K562 (cell line): ENCODE measurements around the gene DSTYK. TPM values are rescaled to one million over a fixed set of nuclear protein-coding genes. Genes with fewer than 3 reads are reported as not detected.
A peak's percentile ranks its signal among the peaks of the same experiment; 100 is the strongest.

Experiments
- POU5F1 ChIP-seq: fragments of 150-350 bp; IDR thresholded peaks from 2 replicates; pipeline ENCODE4 v1.6.1; 2014; ENCODE audit warnings: borderline replicate concordance, low read length, low read depth, mild to moderate bottlenecking; ENCODE audit not compliant: partially characterized antibody
- TEAD4 ChIP-seq, 2 experiments: sonication (generic) in 1 of 2; formaldehyde crosslinking in 1 of 2; IDR thresholded peaks; 2 replicates each; pipeline versions ENCODE4 v1.6.1 to v1.8.0; 2012 to 2022; ENCODE audit warnings: borderline replicate concordance in 1 of 2, inconsistent platforms in 1 of 2, low read length in 1 of 2, mild to moderate bottlenecking in 1 of 2, missing genetic modification reagents in 1 of 2
- ZNF197 ChIP-seq: fragments of 200-800 bp; sonication (Bioruptor generic); IDR thresholded peaks from 2 replicates; pipeline ENCODE4 v1.6.1; 2016; ENCODE audit warnings: low read depth, missing genetic modification characterization, missing compliant biosample characterization
- polyA plus RNA-seq, 8 experiments: library from polyadenylated mRNA; depleted of rRNA in 4 of 8; stranded (reverse) in 5 of 8; unstranded in 3 of 8; fragments of >200 nt; fragmentation: Nextera tagmentation in 2 of 8; fragmentation: Illumina TruSeq in 1 of 8; extraction: Ambion mirVana in 2 of 8; extraction: Trizol in 1 of 8; gene quantifications; 2 replicates each; pipeline versions ENCODE4 v1.2.1 to v1.2.3, GENCODE V29; 2011 to 2014; ENCODE audit warnings: inconsistent platforms in 1 of 8, missing spikeins in 1 of 8
- total RNA-seq, 7 experiments: library from RNA; depleted of rRNA in 6 of 7; stranded (reverse); fragments of >200 nt in 6 of 7; fragmentation: Illumina TruSeq in 2 of 7; extraction: Trizol in 2 of 7; gene quantifications; 2 replicates each; pipeline versions ENCODE4 v1.2.1 to v1.2.3, GENCODE V29; 2011 to 2021; ENCODE audit warnings: low replicate concordance in 1 of 7
- TF ChIP-seq, protein P1 (sequence below), 2 experiments: fragments of 450-650 bp in 1 of 2; IDR thresholded peaks; 2 replicates each; pipeline ENCODE4 v1.6.1; 2011 to 2017; ENCODE audit warnings: low read depth in 2 of 2, antibody characterized with exemption in 1 of 2, borderline replicate concordance in 1 of 2, low read length in 1 of 2, mild to moderate bottlenecking in 1 of 2, mixed read lengths in 1 of 2; ENCODE audit not compliant: control insufficient read depth in 1 of 2
- TF ChIP-seq, protein P2 (sequence below): fragments of 200-600 bp; sonication (generic); IDR thresholded peaks from one replicate; pipeline ENCODE4 v1.6.1; 2012; ENCODE audit warnings: mild to moderate bottlenecking, low read depth, low read length, inconsistent platforms
- TF ChIP-seq, protein P3 (sequence below): fragments of 450-650 bp; IDR thresholded peaks from 2 replicates; pipeline ENCODE4 v1.6.1; 2016; ENCODE audit warnings: borderline replicate concordance

Gene DSTYK
- total and polyA plus RNA-seq, 9 of the 15 experiments (the other 6 are each of a cell fraction or from before 2014, with no cell fraction given), result 4.2 to 7.1 (median 6.2) TPM

DNA sequence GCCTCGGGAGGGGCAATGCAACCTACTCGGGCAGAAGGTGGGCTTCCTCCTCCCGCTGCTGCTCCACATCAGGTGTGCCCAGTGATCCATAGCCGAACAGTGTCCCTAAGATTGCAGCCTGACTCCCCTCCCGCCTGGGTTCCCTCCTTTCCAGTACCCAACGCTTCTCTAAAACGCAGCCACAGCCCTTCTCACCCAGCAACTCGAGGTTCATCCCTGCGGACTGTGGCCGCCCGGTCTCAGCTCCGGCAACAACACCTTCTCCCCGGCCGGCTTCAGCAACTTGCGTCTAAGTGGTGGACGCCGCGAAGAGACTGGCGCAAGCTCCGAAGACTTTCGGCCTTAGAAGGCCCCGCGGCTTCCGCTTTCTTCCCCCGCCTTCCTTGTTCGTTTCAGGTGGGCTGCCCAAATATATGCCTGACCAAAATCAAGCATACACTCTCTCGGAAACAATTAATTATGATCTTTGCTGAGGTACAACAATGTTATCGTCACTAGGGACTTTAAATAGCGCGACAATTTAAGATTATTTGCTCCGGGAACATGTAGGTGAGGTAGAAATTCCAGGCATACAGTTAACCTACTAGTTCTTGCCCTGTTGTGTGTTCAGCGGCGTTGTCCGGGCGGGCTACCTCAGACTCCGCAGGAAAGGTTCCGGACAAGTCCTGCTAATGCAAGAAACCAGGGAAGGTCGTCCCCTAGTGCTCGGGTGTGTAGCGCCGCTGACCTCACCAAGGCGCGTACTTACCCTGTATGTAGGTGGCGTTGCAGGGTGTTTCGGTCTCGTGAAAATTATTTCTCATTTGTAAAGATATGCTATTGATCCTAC, 89.6 kb downstream of the DSTYK start, which contains the start of gene RBBP5 (continued):
- TF ChIP-seq, protein P1, sequence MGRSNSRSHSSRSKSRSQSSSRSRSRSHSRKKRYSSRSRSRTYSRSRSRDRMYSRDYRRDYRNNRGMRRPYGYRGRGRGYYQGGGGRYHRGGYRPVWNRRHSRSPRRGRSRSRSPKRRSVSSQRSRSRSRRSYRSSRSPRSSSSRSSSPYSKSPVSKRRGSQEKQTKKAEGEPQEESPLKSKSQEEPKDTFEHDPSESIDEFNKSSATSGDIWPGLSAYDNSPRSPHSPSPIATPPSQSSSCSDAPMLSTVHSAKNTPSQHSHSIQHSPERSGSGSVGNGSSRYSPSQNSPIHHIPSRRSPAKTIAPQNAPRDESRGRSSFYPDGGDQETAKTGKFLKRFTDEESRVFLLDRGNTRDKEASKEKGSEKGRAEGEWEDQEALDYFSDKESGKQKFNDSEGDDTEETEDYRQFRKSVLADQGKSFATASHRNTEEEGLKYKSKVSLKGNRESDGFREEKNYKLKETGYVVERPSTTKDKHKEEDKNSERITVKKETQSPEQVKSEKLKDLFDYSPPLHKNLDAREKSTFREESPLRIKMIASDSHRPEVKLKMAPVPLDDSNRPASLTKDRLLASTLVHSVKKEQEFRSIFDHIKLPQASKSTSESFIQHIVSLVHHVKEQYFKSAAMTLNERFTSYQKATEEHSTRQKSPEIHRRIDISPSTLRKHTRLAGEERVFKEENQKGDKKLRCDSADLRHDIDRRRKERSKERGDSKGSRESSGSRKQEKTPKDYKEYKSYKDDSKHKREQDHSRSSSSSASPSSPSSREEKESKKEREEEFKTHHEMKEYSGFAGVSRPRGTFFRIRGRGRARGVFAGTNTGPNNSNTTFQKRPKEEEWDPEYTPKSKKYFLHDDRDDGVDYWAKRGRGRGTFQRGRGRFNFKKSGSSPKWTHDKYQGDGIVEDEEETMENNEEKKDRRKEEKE (IDR thresholded peaks at IDR 0.05; ENCODE audit: borderline replicate concordance in 1 of 2, control insufficient read depth in 1 of 2, low read depth in 2 of 2, low read length in 1 of 2), result peak in 1 of 2 experiments; percentile 99; a peak in 2 of 4 replicates
- TF ChIP-seq POU5F1, result peak; percentile 77
- TF ChIP-seq TEAD4 (IDR thresholded peaks at IDR 0.05; ENCODE audit: low read length), result peak; percentile 83
- no peak for TF ChIP-seq TEAD4 (CRISPR knock-in tag; IDR thresholded peaks at IDR 0.05; ENCODE audit: borderline replicate concordance)
- TF ChIP-seq, protein P2, sequence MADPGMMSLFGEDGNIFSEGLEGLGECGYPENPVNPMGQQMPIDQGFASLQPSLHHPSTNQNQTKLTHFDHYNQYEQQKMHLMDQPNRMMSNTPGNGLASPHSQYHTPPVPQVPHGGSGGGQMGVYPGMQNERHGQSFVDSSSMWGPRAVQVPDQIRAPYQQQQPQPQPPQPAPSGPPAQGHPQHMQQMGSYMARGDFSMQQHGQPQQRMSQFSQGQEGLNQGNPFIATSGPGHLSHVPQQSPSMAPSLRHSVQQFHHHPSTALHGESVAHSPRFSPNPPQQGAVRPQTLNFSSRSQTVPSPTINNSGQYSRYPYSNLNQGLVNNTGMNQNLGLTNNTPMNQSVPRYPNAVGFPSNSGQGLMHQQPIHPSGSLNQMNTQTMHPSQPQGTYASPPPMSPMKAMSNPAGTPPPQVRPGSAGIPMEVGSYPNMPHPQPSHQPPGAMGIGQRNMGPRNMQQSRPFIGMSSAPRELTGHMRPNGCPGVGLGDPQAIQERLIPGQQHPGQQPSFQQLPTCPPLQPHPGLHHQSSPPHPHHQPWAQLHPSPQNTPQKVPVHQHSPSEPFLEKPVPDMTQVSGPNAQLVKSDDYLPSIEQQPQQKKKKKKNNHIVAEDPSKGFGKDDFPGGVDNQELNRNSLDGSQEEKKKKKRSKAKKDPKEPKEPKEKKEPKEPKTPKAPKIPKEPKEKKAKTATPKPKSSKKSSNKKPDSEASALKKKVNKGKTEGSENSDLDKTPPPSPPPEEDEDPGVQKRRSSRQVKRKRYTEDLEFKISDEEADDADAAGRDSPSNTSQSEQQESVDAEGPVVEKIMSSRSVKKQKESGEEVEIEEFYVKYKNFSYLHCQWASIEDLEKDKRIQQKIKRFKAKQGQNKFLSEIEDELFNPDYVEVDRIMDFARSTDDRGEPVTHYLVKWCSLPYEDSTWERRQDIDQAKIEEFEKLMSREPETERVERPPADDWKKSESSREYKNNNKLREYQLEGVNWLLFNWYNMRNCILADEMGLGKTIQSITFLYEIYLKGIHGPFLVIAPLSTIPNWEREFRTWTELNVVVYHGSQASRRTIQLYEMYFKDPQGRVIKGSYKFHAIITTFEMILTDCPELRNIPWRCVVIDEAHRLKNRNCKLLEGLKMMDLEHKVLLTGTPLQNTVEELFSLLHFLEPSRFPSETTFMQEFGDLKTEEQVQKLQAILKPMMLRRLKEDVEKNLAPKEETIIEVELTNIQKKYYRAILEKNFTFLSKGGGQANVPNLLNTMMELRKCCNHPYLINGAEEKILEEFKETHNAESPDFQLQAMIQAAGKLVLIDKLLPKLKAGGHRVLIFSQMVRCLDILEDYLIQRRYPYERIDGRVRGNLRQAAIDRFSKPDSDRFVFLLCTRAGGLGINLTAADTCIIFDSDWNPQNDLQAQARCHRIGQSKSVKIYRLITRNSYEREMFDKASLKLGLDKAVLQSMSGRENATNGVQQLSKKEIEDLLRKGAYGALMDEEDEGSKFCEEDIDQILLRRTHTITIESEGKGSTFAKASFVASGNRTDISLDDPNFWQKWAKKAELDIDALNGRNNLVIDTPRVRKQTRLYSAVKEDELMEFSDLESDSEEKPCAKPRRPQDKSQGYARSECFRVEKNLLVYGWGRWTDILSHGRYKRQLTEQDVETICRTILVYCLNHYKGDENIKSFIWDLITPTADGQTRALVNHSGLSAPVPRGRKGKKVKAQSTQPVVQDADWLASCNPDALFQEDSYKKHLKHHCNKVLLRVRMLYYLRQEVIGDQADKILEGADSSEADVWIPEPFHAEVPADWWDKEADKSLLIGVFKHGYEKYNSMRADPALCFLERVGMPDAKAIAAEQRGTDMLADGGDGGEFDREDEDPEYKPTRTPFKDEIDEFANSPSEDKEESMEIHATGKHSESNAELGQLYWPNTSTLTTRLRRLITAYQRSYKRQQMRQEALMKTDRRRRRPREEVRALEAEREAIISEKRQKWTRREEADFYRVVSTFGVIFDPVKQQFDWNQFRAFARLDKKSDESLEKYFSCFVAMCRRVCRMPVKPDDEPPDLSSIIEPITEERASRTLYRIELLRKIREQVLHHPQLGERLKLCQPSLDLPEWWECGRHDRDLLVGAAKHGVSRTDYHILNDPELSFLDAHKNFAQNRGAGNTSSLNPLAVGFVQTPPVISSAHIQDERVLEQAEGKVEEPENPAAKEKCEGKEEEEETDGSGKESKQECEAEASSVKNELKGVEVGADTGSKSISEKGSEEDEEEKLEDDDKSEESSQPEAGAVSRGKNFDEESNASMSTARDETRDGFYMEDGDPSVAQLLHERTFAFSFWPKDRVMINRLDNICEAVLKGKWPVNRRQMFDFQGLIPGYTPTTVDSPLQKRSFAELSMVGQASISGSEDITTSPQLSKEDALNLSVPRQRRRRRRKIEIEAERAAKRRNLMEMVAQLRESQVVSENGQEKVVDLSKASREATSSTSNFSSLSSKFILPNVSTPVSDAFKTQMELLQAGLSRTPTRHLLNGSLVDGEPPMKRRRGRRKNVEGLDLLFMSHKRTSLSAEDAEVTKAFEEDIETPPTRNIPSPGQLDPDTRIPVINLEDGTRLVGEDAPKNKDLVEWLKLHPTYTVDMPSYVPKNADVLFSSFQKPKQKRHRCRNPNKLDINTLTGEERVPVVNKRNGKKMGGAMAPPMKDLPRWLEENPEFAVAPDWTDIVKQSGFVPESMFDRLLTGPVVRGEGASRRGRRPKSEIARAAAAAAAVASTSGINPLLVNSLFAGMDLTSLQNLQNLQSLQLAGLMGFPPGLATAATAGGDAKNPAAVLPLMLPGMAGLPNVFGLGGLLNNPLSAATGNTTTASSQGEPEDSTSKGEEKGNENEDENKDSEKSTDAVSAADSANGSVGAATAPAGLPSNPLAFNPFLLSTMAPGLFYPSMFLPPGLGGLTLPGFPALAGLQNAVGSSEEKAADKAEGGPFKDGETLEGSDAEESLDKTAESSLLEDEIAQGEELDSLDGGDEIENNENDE, result peak; percentile 86
- TF ChIP-seq, protein P3, sequence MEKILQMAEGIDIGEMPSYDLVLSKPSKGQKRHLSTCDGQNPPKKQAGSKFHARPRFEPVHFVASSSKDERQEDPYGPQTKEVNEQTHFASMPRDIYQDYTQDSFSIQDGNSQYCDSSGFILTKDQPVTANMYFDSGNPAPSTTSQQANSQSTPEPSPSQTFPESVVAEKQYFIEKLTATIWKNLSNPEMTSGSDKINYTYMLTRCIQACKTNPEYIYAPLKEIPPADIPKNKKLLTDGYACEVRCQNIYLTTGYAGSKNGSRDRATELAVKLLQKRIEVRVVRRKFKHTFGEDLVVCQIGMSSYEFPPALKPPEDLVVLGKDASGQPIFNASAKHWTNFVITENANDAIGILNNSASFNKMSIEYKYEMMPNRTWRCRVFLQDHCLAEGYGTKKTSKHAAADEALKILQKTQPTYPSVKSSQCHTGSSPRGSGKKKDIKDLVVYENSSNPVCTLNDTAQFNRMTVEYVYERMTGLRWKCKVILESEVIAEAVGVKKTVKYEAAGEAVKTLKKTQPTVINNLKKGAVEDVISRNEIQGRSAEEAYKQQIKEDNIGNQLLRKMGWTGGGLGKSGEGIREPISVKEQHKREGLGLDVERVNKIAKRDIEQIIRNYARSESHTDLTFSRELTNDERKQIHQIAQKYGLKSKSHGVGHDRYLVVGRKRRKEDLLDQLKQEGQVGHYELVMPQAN, result peak; percentile 95
- peak; percentile 93 for TF ChIP-seq ZNF197 (CRISPR knock-in tag)
